ENCODE measurements around the gene WEE2. TPM values are rescaled to one million over a fixed set of nuclear protein-coding genes. Genes with fewer than 3 reads are reported as not detected.

WEE2 gene
- total RNA-seq, 4 donors from 2014 or later: 0.79 TPM; not detected in 3

DNA sequence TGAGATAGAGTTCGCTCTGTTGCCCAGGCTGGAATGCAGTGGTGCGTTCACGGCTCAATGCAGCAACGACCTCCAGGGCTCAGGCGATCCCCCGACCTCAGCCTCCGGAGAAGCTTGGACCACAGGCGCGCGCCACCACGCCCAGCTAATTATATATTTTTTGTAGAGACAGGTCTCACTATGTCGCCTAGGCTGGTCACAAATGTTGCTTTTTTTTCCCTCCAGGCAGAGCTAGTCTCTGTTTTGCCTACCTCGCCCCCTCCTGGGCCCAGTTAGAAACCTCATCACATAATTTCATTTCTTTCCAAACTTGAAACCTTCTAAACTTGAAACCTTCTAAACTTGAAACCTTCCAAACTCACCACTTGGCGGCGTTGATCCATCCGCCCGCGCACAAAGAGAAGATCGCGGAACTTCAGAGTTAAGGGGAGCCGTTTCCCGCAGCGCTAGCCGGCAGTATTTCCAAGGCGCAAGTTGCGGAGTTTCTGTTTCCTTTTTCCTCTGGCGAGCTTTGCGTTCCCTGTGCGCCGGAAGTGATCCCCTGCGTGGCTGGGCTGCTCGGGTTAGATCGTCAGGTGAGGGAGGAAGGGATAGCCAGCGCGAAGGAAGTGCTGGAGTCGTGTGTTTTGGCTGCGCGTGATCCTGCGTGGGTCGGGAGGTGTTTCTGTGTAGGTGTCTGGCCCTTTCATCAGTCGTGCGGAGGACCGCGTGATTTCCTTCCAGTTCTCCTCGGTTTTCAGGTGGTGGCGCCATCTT is 29.9 kb downstream of the WEE2 start, which contains the start of gene SSBP1:
Gene SSBP1 (plus strand): TSS at position 523 of the 756 bp plus-strand sequence. CDS start 809 bp downstream, outside the sequence.
- TF ChIP-seq, protein P1, sequence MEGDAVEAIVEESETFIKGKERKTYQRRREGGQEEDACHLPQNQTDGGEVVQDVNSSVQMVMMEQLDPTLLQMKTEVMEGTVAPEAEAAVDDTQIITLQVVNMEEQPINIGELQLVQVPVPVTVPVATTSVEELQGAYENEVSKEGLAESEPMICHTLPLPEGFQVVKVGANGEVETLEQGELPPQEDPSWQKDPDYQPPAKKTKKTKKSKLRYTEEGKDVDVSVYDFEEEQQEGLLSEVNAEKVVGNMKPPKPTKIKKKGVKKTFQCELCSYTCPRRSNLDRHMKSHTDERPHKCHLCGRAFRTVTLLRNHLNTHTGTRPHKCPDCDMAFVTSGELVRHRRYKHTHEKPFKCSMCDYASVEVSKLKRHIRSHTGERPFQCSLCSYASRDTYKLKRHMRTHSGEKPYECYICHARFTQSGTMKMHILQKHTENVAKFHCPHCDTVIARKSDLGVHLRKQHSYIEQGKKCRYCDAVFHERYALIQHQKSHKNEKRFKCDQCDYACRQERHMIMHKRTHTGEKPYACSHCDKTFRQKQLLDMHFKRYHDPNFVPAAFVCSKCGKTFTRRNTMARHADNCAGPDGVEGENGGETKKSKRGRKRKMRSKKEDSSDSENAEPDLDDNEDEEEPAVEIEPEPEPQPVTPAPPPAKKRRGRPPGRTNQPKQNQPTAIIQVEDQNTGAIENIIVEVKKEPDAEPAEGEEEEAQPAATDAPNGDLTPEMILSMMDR (IDR thresholded peaks at IDR 0.05): peak; percentile 17 to 92 (median 73)
- TF ChIP-seq POLR2A (IDR thresholded peaks at IDR 0.05): peak in 1 of 2 donors; percentile 68
- 4 to 6% methylated on average over 44 to 46 of the region's 46 CpGs for WGBS, 2 donors
- intact Hi-C loops (cut with DNase I): loop anchor here (10.0 kb wide), 1 partner anchor 83 kb away; no protein-coding TSS in a partner anchor

DNA sequence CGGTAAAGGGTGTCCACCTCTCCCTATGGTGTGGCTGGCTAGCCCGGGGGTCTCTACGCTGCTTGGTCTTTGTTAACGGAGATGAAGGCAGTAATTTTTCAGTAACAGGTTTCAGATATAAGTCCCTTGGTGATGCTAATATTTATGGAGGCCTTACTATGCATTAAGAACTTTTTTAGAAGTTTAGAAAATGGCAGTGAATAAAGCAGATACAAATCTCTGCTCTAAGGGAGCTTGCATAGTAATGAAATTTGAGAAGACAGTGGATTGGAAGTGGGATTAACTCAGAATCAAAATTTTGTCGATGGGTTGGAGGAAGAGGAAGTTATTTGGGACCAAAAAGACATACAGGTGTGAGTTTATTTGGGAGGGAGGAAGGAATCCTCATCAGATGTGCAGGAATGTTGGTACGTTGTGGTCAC is 30.4 kb downstream of the WEE2 start:
- TF ChIP-seq, protein P1 (IDR thresholded peaks at IDR 0.05): no peak
- TF ChIP-seq POLR2A (IDR thresholded peaks at IDR 0.05): no peak
- Histone ChIP-seq H3K27ac (peak overlapping the region; percentile 20 to 84 (median 80)), H3K4me3 (replicated peaks in 1 of 3) (peak overlapping the region; percentile 37 to 84 (median 79)), H3K27me3 (no peaks in the 10 kb centered on the region), H3K36me3 (peaks cover 24 to 27% of the 10 kb centered on the region in 2 donors), H3K4me1 (peaks cover 15 to 18% of the 10 kb centered on the region in 2 donors), H3K9me3 (no peaks in the 10 kb centered on the region)
- 1 to 2% methylated on average over 6 of the region's 6 CpGs for WGBS, 2 donors
- no peak for DNase-seq
- intact Hi-C loops (cut with DNase I): loop anchor here (10.0 kb wide), 1 partner anchor 84 kb away; no protein-coding TSS in a partner anchor

More for the DNA sequence above, 29.9 kb downstream of the WEE2 start, which contains the start of gene SSBP1:
- peak within 1 kb of the TSS; percentile 37 to 86 (median 84) for H3K4me3 ChIP-seq (replicated peaks in 1 of 3)
- no peaks in the 10 kb centered on the region for H3K9me3 ChIP-seq
- peak within 1 kb of the TSS; percentile 80 to 84 (median 83) for H3K27ac ChIP-seq
- peaks cover 18 to 21% of the 10 kb centered on the region in 2 donors for H3K36me3 ChIP-seq
- peaks cover 15 to 18% of the 10 kb centered on the region in 2 donors for H3K4me1 ChIP-seq
- no peaks in the 10 kb centered on the region for H3K27me3 ChIP-seq
- peak; percentile 89 to 92 for DNase-seq

DNA sequence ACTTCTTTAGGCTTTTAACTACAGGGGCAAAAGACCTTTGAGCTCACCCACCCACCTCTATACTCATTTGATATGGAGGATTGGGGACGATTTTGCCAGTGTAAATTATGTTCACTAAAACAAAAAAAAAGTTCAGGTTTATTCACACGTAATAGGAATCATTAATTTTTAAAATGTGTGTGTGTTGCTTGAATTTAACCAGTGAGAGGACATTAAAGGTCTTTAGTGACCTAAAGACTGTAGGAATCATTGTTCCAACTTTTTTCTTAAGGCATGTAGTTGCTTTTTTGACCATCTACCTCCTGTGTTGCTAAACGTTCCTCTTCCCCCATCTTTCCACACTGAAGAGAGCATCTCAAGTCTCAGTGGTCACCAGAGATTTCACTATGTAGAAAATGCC is 31.1 kb downstream of the WEE2 start:
- Histone ChIP-seq H3K4me3 (replicated peaks in 1 of 3) (peak overlapping the region in 1 of 3 donors; percentile 84), H3K27ac (no peak overlapping the region), H3K36me3 (peaks cover 31 to 33% of the 10 kb centered on the region in 2 donors), H3K27me3 (no peaks in the 10 kb centered on the region), H3K9me3 (no peaks in the 10 kb centered on the region), H3K4me1 (peaks cover 15 to 18% of the 10 kb centered on the region in 2 donors)
- intact Hi-C loops (cut with DNase I): loop anchor here (10.0 kb wide), 1 partner anchor 84 kb away; no protein-coding TSS in a partner anchor
- WGBS, 2 donors: 70 to 78% methylated on average over 3 of the region's 3 CpGs
- DNase-seq: no peak
- TF ChIP-seq, protein P1 (IDR thresholded peaks at IDR 0.05): no peak
- TF ChIP-seq POLR2A (IDR thresholded peaks at IDR 0.05): no peak

DNA sequence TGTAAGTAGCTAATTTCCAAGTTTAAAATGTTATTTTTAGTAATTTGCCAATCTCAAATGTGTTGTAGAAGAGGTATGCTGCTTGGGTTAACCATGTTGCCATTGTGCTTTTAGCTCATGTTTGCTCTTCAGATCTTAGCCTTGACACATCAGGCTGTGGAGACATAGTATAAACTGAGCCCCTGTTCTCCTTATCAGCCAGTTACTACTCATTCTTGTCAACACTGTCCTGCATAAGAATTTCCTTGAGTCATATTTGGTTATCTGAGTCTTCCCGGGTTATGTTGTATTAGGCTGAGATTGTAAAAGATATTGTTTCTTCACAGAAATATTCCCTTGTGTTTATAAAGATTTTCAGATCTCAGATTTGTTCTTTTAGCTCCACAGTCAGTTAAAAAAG is 34.1 kb downstream of the WEE2 start:
- H3K9me3 ChIP-seq: no peaks in the 10 kb centered on the region
- intact Hi-C loops (cut with DNase I): no loop called here
- H3K4me3 ChIP-seq (replicated peaks in 1 of 3): no peak overlapping the region
- no peak for TF ChIP-seq POLR2A (IDR thresholded peaks at IDR 0.05)
- TF ChIP-seq, protein P1 (IDR thresholded peaks at IDR 0.05): no peak
- H3K27ac ChIP-seq: no peak overlapping the region
- peaks cover 12 to 18% of the 10 kb centered on the region in 2 donors for H3K4me1 ChIP-seq
- H3K27me3 ChIP-seq: no peaks in the 10 kb centered on the region
- peaks cover 43 to 55% of the 10 kb centered on the region in 2 donors for H3K36me3 ChIP-seq
- DNase-seq: no peak
- WGBS, 2 donors: 88 to 94% methylated on average over 1 of the region's 1 CpG

DNA sequence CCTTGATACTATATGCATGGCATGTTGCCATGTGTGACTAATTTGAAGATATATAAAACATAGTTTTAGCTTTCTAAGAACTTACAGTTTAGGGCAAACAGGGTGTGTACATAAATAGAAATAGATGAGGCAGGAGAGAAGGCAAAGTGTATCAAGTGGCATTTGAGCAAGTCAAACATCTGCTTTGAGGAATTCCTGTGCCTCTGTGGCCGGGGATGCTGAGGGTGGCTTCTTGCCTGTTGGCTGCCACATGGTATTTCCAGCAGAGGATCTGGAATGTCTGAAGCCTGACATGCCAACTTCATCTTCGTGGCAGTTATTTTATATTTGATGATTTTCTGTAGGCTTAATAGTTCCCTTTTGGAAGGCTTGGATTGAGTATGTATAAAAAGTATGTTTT is 36.0 kb downstream of the WEE2 start:
- peaks cover 4 to 14% of the 10 kb centered on the region in 2 donors for H3K4me1 ChIP-seq
- WGBS, 2 donors: 91 to 95% methylated on average over 2 of the region's 2 CpGs
- no peak for DNase-seq
- intact Hi-C loops (cut with DNase I): no loop called here
- no peak overlapping the region for H3K27ac ChIP-seq
- no peaks in the 10 kb centered on the region for H3K27me3 ChIP-seq
- TF ChIP-seq, protein P1 (IDR thresholded peaks at IDR 0.05): no peak
- H3K36me3 ChIP-seq: peaks cover 44 to 67% of the 10 kb centered on the region in 2 donors
- H3K9me3 ChIP-seq: no peaks in the 10 kb centered on the region
- no peak overlapping the region for H3K4me3 ChIP-seq (replicated peaks in 1 of 3)
